ENCODE measurements around the gene PPP3R1. TPM values are rescaled to one million over a fixed set of nuclear protein-coding genes. Genes with fewer than 3 reads are reported as not detected.

PPP3R1 gene
- total RNA-seq, 3 donors from 2014 or later, result 32.8 to 54.4 (median 34.1) TPM

DNA sequence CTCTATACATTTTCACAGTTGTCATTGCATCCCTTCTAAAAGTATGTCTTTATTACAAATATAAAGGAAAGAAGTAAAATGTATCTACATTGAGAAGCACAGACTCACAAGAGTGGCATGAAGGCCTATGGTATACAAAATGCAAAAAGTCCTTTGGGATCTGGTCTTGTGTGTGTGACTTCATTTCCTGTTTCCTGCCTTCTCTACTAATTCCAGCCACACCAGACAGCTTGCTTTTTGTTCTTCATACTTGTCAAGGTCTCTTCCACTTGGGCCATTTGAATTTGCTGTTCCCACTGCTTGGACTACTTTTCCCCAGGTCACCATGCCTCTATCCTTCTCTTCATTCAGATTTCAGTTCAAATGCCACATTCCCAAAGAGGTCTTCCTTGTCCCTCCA lies 101.3 kb downstream of the PPP3R1 start:
- Histone ChIP-seq H3K27me3 (no peaks in the 10 kb centered on the region), H3K4me1 (peaks cover 0 to 6% of the 10 kb centered on the region in 2 donors)
- intact Hi-C loops (cut with DNase I; ENCODE audit: low total_unique reads), result no loop called here

DNA sequence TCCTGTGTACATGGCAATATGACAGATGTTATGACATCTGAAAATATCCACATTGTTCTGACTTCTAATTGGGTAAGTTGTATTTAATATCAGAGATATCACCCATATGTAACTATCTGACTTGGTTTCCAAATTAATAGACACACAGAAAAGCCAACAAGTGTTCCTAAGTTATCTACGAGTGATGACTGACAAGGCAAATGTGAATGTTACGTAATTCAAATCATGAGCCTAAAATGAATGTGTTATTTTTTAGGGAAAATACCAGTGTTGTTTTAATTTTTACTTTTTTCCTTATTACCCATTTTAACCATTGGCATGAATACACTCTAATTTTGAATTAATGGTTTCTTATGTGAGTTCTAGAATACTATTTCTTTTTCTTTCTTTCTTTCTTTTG lies 110.5 kb downstream of the PPP3R1 start:
- DNase-seq (ENCODE audit: low spot score in 2 of 2), result no peak
- no peaks in the 10 kb centered on the region for H3K9me3 ChIP-seq
- TF ChIP-seq, protein P1, sequence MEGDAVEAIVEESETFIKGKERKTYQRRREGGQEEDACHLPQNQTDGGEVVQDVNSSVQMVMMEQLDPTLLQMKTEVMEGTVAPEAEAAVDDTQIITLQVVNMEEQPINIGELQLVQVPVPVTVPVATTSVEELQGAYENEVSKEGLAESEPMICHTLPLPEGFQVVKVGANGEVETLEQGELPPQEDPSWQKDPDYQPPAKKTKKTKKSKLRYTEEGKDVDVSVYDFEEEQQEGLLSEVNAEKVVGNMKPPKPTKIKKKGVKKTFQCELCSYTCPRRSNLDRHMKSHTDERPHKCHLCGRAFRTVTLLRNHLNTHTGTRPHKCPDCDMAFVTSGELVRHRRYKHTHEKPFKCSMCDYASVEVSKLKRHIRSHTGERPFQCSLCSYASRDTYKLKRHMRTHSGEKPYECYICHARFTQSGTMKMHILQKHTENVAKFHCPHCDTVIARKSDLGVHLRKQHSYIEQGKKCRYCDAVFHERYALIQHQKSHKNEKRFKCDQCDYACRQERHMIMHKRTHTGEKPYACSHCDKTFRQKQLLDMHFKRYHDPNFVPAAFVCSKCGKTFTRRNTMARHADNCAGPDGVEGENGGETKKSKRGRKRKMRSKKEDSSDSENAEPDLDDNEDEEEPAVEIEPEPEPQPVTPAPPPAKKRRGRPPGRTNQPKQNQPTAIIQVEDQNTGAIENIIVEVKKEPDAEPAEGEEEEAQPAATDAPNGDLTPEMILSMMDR (IDR thresholded peaks at IDR 0.05), result no peak
- no peak for TF ChIP-seq POLR2AphosphoS5 (IDR thresholded peaks at IDR 0.05)
- H3K4me3 ChIP-seq, result no peak overlapping the region
- H3K36me3 ChIP-seq, result peaks cover 2% of the 10 kb centered on the region
- no peak overlapping the region for H3K27ac ChIP-seq
- no peaks in the 10 kb centered on the region for H3K27me3 ChIP-seq
- no peaks in the 10 kb centered on the region for H3K4me1 ChIP-seq
- intact Hi-C loops (cut with DNase I; ENCODE audit: low total_unique reads), result no loop called here

More for the DNA sequence above, 101.3 kb downstream of the PPP3R1 start:
- Histone ChIP-seq H3K27ac (no peak overlapping the region), H3K4me3 (no peak overlapping the region), H3K9me3 (no peaks in the 10 kb centered on the region), H3K36me3 (peaks cover 6% of the 10 kb centered on the region)
- DNase-seq (ENCODE audit: low spot score in 2 of 2), result no peak
- no peak for TF ChIP-seq POLR2A (IDR thresholded peaks at IDR 0.05)
- TF ChIP-seq POLR2AphosphoS5 (IDR thresholded peaks at IDR 0.05), result no peak
- TF ChIP-seq, protein P1 (IDR thresholded peaks at IDR 0.05), result no peak

DNA sequence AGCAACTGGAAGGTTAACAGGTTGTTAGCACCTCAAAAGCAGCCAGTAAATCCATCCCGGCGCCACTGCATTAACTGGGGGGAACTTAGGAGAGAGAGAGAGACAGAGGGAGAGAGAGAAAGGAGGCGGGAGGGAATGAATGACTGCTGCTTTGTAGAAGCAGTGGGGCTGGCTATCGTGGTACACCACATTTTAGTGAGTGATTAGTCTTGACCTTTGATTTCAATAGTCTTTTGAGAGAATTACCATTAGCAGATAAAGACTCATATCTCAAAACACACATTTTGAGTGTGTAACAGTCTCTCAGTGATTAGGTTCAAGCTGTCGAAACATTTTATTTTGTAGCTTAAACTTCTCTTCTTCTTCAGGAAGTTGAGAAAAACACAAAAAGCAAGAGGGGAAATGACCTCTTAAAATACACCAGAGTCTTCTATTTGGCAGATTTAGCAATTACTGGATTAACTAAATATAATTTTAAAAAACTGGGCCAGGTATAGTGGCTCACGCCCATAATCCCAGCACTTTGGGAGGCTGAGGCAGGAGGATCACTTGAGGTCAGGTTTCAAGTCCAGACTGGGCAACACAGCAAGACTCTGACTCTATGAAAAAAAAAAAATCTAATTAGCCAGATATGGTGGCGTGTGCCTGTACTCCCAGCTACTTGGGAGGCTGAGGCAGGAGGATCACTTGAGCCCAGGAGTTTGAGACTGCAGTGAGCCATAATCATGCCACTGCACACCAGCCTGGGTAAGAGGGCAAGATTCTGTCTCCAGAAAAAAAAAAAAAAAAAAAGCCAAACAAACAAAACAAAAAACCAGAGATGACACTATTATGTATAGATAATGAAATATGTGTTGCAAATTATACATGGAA lies 116.6 kb downstream of the PPP3R1 start:
- no peaks in the 10 kb centered on the region for H3K36me3 ChIP-seq
- H3K27me3 ChIP-seq, result no peaks in the 10 kb centered on the region
- TF ChIP-seq POLR2A (IDR thresholded peaks at IDR 0.05) (no peak), POLR2AphosphoS5 (IDR thresholded peaks at IDR 0.05) (no peak)
- TF ChIP-seq, protein P1 (IDR thresholded peaks at IDR 0.05), result no peak

DNA sequence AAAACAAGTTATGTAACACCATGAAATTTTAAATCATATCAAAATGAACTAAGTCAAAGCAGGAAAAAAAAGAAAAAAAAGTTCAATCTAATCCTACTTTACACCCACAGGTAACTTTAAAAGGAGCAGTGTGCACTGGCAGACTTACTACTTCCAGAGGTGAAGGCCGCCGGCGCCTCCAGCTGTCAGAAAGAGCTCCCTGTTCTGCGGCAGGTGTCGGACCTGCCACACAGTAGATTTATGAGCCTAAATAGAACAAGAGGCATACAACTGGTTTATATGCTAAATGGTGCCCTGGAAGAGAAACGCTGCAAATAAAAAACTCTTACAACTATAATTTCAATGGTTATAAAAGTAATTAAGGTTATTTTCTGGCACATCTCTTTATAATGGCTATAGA lies 117.8 kb downstream of the PPP3R1 start:
- Histone ChIP-seq H3K27me3 (no peaks in the 10 kb centered on the region), H3K36me3 (no peaks in the 10 kb centered on the region), H3K4me3 (no peak overlapping the region), H3K4me1 (no peaks in the 10 kb centered on the region), H3K9me3 (no peaks in the 10 kb centered on the region), H3K27ac (no peak overlapping the region)
- intact Hi-C loops (cut with DNase I; ENCODE audit: low total_unique reads), result no loop called here
- no peak for DNase-seq (ENCODE audit: low spot score in 2 of 2)
- TF ChIP-seq POLR2AphosphoS5 (IDR thresholded peaks at IDR 0.05), result no peak
- no peak for TF ChIP-seq POLR2A (IDR thresholded peaks at IDR 0.05)
- TF ChIP-seq, protein P1 (IDR thresholded peaks at IDR 0.05), result no peak

More for the DNA sequence above, 116.6 kb downstream of the PPP3R1 start:
- Histone ChIP-seq H3K27ac (no peak overlapping the region), H3K9me3 (no peaks in the 10 kb centered on the region), H3K4me1 (no peaks in the 10 kb centered on the region), H3K4me3 (no peak overlapping the region)
- intact Hi-C loops (cut with DNase I; ENCODE audit: low total_unique reads), result no loop called here
- DNase-seq (ENCODE audit: low spot score in 2 of 2), result no peak

DNA sequence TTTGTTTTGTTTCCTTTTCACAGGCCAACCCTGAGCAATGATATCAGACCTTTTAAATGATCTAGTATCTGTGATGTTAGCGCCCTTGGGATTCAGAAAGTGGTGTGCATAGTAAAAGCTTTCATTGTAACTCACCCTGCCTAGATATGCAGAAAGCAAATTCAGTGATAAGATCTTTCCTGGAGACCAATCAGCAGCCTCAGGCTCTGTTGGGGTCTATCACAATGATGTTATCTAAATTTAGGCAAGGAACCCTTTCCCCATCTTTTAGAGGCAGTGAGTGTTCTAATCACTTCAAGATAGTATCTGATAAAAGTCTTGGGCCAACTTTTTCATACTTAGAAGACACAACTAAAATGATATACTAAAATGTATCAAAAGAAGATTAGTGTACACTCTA lies 118.2 kb downstream of the PPP3R1 start:
- intact Hi-C loops (cut with DNase I; ENCODE audit: low total_unique reads), result no loop called here

More for the DNA sequence above, 118.2 kb downstream of the PPP3R1 start:
- TF ChIP-seq POLR2A (IDR thresholded peaks at IDR 0.05) (no peak), POLR2AphosphoS5 (IDR thresholded peaks at IDR 0.05) (no peak)
- TF ChIP-seq, protein P1 (IDR thresholded peaks at IDR 0.05), result no peak
- no peaks in the 10 kb centered on the region for H3K9me3 ChIP-seq
- H3K27me3 ChIP-seq, result no peaks in the 10 kb centered on the region
- DNase-seq (ENCODE audit: low spot score in 2 of 2), result no peak
- no peaks in the 10 kb centered on the region for H3K4me1 ChIP-seq
- no peak overlapping the region for H3K4me3 ChIP-seq
- no peak overlapping the region for H3K27ac ChIP-seq
- H3K36me3 ChIP-seq, result no peaks in the 10 kb centered on the region
